HCT116 (cell line): ENCODE measurements around the gene ACTBL2. TPM values are rescaled to one million over a fixed set of nuclear protein-coding genes. Genes with fewer than 3 reads are reported as not detected.

Source experiments
- ATAC-seq: fragments of 200-7000 bp; cut with Tn5 transposase; 2 replicates; pipeline ENCODE4 v1.9.1; 2020; ENCODE audit warnings: mild to moderate bottlenecking, moderate library complexity
- BruUV-seq: library from RNA; stranded (reverse); fragments of 400-500 nt; replicated peaks from 2 replicates; lab custom pipeline; 2021; lab: Mats Ljungman, UMichigan
- CTCF ChIA-PET: fragments of 300-600 bp; sonication (Branson Sonifier 250); formaldehyde crosslinking; loops from one replicate; lab custom pipeline; 2021; ENCODE audit warnings: antibody characterized with exemption; lab: Charles Lee
- POLR2A ChIA-PET: fragments of 300-600, 350-600 bp; sonication (Branson Sonifier 250); formaldehyde crosslinking; loops from one replicate; lab custom pipeline; 2021; ENCODE audit warnings: antibody characterized with exemption; lab: Charles Lee
- RAD21 ChIA-PET, 2 experiments: fragments of 300-600 bp; sonication (Branson Sonifier 250); formaldehyde crosslinking; loops; one replicate each; lab custom pipeline; 2023; ENCODE audit warnings: low total read pairs in 2 of 2; ENCODE audit not compliant: uncharacterized antibody in 2 of 2, unreplicated experiment in 2 of 2, low non-redundant PET in 1 of 2; lab: Charles Lee
- DNase-seq: peaks from one replicate; pipeline ENCODE4 v3.0.0-alpha.2; 2010; ENCODE audit warnings: low read depth, low spot score
- H2AFZ ChIP-seq: fragments of 200-600 bp; shearing (Covaris generic), sonication (generic); 2 replicates; pipeline ENCODE4 v1.6.1; 2017; ENCODE audit warnings: low read depth, mixed run types, mixed read lengths, antibody characterized with exemption, low read length; ENCODE audit not compliant: poor library complexity, severe bottlenecking
- H3K27ac ChIP-seq: 2 replicates; pipeline ENCODE4 v1.5.1; 2012; ENCODE audit warnings: low read depth, low read length
- H3K27me3 ChIP-seq: fragments of 200-600 bp; sonication (generic); 2 replicates; pipeline ENCODE4 v1.6.1; 2016; ENCODE audit warnings: mixed run types, low read length, mixed read lengths; ENCODE audit not compliant: insufficient read depth
- H3K36me3 ChIP-seq, 2 experiments: fragments of 200-500 bp in 1 of 2; fragments of 200-600 bp in 1 of 2; sonication (Bioruptor generic) in 1 of 2; sonication (generic) in 1 of 2; 2 replicates each; pipeline versions ENCODE4 v1.5.1 to v1.6.1; 2014 to 2016; ENCODE audit warnings: low read length in 2 of 2, inconsistent platforms in 1 of 2, mixed read lengths in 1 of 2, mixed run types in 1 of 2; ENCODE audit not compliant: insufficient read depth in 2 of 2, control insufficient read depth in 1 of 2
- H3K4me1 ChIP-seq, 2 experiments: fragments of 200-600 bp in 1 of 2; sonication (generic) in 1 of 2; 2 replicates each; pipeline versions ENCODE4 v1.5.1 to v1.6.1; 2012 to 2017; ENCODE audit warnings: low read length in 2 of 2, inconsistent platforms in 1 of 2, mild to moderate bottlenecking in 1 of 2, mixed read lengths in 1 of 2, mixed run types in 1 of 2, moderate library complexity in 1 of 2; ENCODE audit not compliant: insufficient read depth in 2 of 2, control insufficient read depth in 1 of 2
- H3K4me2 ChIP-seq: fragments of 200-600 bp; sonication (generic); 2 replicates; pipeline ENCODE4 v1.6.1; 2017; ENCODE audit warnings: mixed run types, low read length, mixed read lengths
- H3K4me3 ChIP-seq, 2 experiments: fragments of 200-600 bp in 1 of 2; sonication (generic) in 1 of 2; replicated peaks in 1 of 2; 2 replicates each; pipeline ENCODE4 v1.5.1; 2011 to 2016; ENCODE audit warnings: low read length in 2 of 2, control low read depth in 1 of 2, low read depth in 1 of 2, mild to moderate bottlenecking in 1 of 2, mixed read lengths in 1 of 2, mixed run types in 1 of 2
- H3K79me2 ChIP-seq: fragments of 200-600 bp; sonication (generic); 2 replicates; pipeline ENCODE4 v1.6.1; 2017; ENCODE audit warnings: mild to moderate bottlenecking, mixed run types, low read length, moderate library complexity, mixed read lengths; ENCODE audit not compliant: insufficient read depth
- H3K9ac ChIP-seq: fragments of 200-600 bp; sonication (generic); 2 replicates; pipeline ENCODE4 v1.6.1; 2016; ENCODE audit warnings: low read length, mixed read lengths
- H3K9me2 ChIP-seq: fragments of 200-600 bp; sonication (generic), shearing (Covaris generic); 2 replicates; pipeline ENCODE4 v1.6.1; 2017; ENCODE audit warnings: mixed run types, mild to moderate bottlenecking, moderate library complexity; ENCODE audit not compliant: insufficient read depth
- H3K9me3 ChIP-seq, 2 experiments: fragments of 200-500 bp in 1 of 2; fragments of 200-600 bp in 1 of 2; sonication (Bioruptor generic) in 1 of 2; sonication (generic) in 1 of 2; 2 replicates each; pipeline ENCODE4 v1.6.1; 2014 to 2017; ENCODE audit warnings: low read length in 2 of 2, mixed read lengths in 2 of 2, inconsistent platforms in 1 of 2, low read depth in 1 of 2, mild to moderate bottlenecking in 1 of 2, mixed run types in 1 of 2, moderate library complexity in 1 of 2; ENCODE audit not compliant: control insufficient read depth in 1 of 2, insufficient read depth in 1 of 2
- H4K20me1 ChIP-seq: fragments of 200-600 bp; sonication (generic), shearing (Covaris generic); 2 replicates; pipeline ENCODE4 v1.6.1; 2017; ENCODE audit warnings: mixed run types, mild to moderate bottlenecking, moderate library complexity; ENCODE audit not compliant: insufficient read depth
- EGR1 ChIP-seq: IDR thresholded peaks from 2 replicates; pipeline ENCODE4 v1.6.1; 2012; ENCODE audit warnings: low read depth
- EZH2phosphoT487 ChIP-seq: fragments of 200-600 bp; IDR thresholded peaks from 2 replicates; pipeline ENCODE4 v1.6.1; 2018; ENCODE audit warnings: antibody characterized with exemption, borderline replicate concordance
- REST ChIP-seq: IDR thresholded peaks from 2 replicates; pipeline ENCODE4 v1.6.1; 2012; ENCODE audit warnings: low read depth
- SP1 ChIP-seq: IDR thresholded peaks from 2 replicates; pipeline ENCODE4 v1.6.1; 2012; ENCODE audit warnings: low read depth
- SRF ChIP-seq: IDR thresholded peaks from 2 replicates; pipeline ENCODE4 v1.6.1; 2012; ENCODE audit warnings: low read depth
- YY1 ChIP-seq: IDR thresholded peaks from 2 replicates; pipeline ENCODE4 v1.6.1; 2011; ENCODE audit warnings: low read length, low read depth, moderate library complexity, mild to moderate bottlenecking; ENCODE audit not compliant: insufficient replicate concordance; ENCODE audit errors: extremely low read depth
- ZFX ChIP-seq: fragments of 450-650 bp; IDR thresholded peaks from 2 replicates; pipeline ENCODE4 v1.6.1; 2017
- intact Hi-C: fragments of 100-400 bp; cut with micrococcal nuclease; formaldehyde crosslinking; loops from 2 replicates; pipeline ENCODE4 v1.10.0; 2022
- total RNA-seq: library from RNA; stranded (reverse); gene quantifications from one replicate; pipeline ENCODE4 v1.2.1, GENCODE V29; 2021; ENCODE audit not compliant: unreplicated experiment
- TF ChIP-seq, protein P1 (sequence below): IDR thresholded peaks from 2 replicates; pipeline ENCODE4 v1.6.1; 2012

Gene ACTBL2
- total RNA-seq, 1 experiment from 2014 or later, result 0.07 TPM

DNA sequence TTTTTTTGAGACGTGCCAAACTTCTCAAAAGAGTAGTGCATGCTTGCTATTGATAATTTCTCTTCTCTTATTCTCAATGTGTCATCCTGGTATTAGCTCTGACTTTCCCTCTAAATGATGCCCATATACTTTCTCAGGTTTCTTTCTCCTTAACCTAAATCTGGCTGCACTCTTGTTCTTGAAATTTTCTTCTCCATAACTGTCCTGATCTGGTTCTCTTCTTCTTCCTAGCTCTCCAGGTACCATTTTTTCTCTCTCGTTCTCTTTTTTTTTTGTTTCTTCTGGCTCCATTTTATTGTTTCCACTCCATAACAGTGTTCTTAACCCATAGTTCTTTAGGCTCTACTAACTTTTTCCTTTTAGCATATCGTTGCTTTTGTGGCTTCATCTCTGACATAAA is 47.9 kb downstream of the ACTBL2 start:
- no peaks in the 10 kb centered on the region for H3K79me2 ChIP-seq
- no peaks in the 10 kb centered on the region for H3K9me2 ChIP-seq
- ChIA-PET POLR2A (no interaction called here), CTCF (interaction anchor here (1.2 kb wide), 1 partner anchor 11 kb away, joined by 3 read pairs; no protein-coding TSS in a partner anchor), RAD21 (no interaction called here)
- H3K27ac ChIP-seq, result peak overlapping the region; percentile 55; the same call in 1 of the 2 replicates
- peaks cover 14 to 21% of the 10 kb centered on the region in 2 experiments; a peak in 3 of 4 replicates for H3K4me1 ChIP-seq
- no peak overlapping the region for H2AFZ ChIP-seq
- DNase-seq (no peak), ATAC-seq (no peak)
- no peaks in the 10 kb centered on the region for H3K27me3 ChIP-seq
- no peak overlapping the region for H3K9ac ChIP-seq
- H3K4me3 ChIP-seq, result no peak overlapping the region
- no peaks in the 10 kb centered on the region for H4K20me1 ChIP-seq
- no peaks in the 10 kb centered on the region for H3K9me3 ChIP-seq
- H3K36me3 ChIP-seq, result no peaks in the 10 kb centered on the region
- intact Hi-C loops, result no loop called here
- no TSS peak for BruUV-seq
- TF ChIP-seq SRF, result no peak
- TF ChIP-seq, protein P1, sequence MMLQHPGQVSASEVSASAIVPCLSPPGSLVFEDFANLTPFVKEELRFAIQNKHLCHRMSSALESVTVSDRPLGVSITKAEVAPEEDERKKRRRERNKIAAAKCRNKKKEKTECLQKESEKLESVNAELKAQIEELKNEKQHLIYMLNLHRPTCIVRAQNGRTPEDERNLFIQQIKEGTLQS, result no peak
- no peak for TF ChIP-seq EZH2phosphoT487
- no peak for TF ChIP-seq REST
- TF ChIP-seq YY1, result no peak
- no peak for TF ChIP-seq ZFX
- TF ChIP-seq EGR1, result no peak
- no peak for TF ChIP-seq SP1
- H3K4me2 ChIP-seq, result no peak overlapping the region
